DMS 273 (cell line): ENCODE measurements around the gene AIFM1.

ENCODE experiments used
- DNase-seq: peaks from one replicate; lab custom pipeline; 2025; ENCODE audit not compliant: unreplicated experiment; lab: John Stamatoyannopoulos, UW

Gene AIFM1

GRCh38 chrX:130165703-130166502 lies at the start of gene AIFM1:
Gene AIFM1 (minus strand): TSS chrX:130165841. CDS start chrX:130165656, 185 bp downstream.
- DNase-seq, result peak; percentile 96

DNA sequence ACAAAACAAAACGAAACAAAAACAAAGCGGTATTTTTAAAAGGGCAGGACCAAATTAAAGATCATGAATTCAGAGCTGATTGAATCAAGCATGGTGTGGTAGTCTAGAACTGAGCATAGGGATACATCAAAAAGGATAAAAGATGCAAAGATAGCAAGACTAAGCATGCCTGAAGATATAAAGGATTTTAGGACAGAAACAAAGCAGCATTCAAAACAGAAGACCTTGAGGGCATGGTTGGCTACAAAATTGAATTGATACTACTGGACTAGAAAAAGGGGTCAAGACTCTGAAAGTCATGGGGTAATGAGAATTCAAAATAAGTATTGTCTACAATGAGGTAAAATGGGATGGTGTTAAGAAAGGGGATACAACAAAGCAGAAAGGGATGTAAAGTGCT lies 47.7 kb upstream of the AIFM1 start:
- DNase-seq, result no peak

DNA sequence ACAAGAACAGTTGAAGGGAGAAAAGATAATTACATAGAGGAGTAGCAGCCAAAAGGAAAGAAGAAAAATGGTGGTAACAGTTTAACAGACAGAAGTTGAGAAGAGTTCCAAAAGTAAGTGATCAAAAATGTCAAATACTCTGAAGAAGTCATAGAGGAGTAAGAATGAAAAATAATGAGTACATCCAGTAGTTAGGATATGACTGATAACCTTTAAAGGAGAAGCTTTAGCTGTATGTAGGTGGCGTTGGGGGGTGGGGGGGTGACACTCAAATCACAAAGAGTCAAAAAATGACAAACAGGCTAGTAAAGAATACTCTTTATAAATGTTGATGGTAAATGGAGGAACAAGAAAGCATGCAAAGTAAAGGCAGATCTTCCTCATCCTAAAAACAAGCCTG lies 46.7 kb upstream of the AIFM1 start:
- DNase-seq, result no peak

GRCh38 chrX:130211415-130212186 lies 46.0 kb upstream of the AIFM1 start:
- DNase-seq, result no peak

DNA sequence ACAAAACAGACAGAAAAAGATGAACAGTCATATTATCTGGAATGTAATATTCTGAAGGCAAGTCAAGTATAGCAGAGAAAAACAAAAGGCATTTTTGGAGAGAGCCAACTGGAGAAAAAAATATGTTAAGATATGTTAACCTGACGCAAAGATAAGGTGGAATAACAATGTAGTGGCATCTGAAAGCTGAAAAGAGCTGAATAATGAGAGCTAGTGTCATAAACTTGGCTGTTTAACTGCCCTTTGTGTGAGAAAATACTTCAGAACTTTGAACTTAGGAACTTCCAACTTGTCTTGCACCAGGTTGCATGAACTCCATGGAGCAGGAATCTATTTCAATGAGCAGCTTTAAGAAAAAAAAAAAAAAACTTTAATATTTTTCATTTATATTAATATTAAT lies 39.0 kb upstream of the AIFM1 start:
- no peak for DNase-seq

DNA sequence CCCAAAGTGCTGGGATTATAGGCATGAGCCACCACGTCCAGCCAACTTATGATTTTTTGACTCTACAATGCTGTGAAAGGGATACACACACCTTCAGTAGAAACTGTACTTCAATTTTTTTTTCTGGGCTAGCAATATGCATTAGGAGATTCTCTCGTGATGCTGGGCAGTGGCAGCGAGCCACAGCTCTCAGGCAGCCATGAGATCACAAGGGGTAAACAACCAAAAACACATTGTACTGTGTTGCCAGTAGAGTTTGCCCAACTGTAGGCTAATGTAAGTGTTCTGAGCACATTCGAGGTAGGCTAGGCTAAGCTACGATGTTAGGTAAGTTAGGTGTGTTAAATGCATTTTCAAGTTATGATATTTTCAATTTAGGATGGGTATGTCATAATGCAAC lies 31.8 kb upstream of the AIFM1 start:
- no peak for DNase-seq

DNA sequence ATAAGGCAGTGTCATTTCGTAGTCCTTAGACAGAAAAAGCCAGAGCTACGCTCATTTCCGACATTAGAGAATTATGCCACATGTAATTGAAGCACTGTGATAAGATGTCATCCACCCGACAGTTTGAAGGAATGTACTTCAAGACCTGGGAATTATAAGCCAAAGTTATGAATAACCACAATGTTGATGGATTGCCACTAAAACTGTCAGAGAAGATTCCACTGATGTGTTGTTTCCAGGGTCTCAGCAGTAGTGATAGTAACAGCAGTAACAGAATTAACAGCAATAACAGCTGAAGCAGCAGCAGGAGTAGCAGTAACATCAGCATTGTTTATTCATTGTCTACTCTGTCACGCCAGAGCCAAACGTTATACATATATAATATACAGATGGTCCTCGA lies 30.8 kb upstream of the AIFM1 start:
- no peak for DNase-seq

DNA sequence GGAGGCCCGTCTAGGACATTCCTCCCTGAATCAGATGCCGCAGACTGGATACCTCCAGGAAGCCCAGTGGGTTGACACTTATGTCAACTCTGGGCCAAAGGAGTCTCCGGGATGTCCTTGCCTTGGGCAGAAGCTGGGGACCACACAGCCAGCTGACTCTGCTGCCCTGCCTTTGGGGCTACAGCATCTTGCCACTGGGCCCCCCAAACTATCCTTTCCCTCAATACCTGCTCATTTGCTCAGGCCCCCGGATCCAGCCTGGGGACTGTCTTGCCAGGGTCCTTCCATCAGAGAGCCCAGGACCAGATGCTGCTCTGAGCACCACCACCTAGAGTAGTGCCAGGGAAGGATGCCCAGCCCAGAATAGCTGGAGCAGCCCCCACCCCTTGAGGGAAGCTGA lies 25.2 kb upstream of the AIFM1 start:
- DNase-seq, result no peak

GRCh38 chrX:130186651-130187050 lies 21.0 kb upstream of the AIFM1 start:
- no peak for DNase-seq

DNA sequence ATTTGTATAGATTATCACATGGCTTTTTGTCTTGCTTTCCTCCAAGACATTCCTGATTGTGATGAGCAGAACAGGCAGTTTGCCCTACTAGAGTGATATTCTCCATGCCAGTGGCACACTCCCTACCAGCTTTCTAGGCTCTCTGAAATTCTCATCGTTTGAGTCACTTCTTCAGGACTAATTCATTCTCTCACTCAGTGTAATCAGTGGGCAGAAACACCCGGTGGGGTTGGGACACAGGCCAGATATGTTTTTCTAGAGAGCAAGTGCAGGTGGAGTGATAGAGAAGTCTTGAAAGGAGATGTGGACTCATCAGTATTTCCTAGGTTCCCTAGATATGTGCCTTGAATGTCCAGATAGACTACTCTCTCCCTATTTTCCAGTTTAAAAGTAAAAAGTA lies 19.2 kb upstream of the AIFM1 start:
- no peak for DNase-seq

GRCh38 chrX:130184168-130184567 lies 18.5 kb upstream of the AIFM1 start:
- no peak for DNase-seq

- DNase-seq, result peak; percentile 16
Measured at GRCh38 chrX:130179579-130180215, 14.1 kb upstream of the AIFM1 start.

DNA sequence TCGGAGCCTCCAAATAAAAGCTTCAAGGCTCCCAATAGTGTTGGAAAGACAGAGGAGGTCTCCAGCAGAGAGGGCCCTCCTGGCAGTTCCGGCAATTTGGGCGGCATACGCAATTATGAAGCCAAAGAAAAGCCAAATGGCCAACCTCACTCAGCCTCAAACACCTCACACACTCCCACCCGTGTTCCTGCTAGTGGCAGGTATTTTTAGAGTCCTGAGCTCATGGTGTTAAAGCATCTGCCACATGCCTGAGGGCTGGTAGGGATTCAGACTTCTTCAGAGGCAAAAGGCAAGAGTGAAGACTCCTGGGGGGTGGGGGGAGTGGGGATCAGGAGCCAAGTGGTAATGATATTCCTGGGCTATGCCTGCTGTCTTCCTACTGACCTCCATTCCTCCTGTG lies 13.5 kb upstream of the AIFM1 start:
- no peak for DNase-seq

- DNase-seq, result no peak
Measured at GRCh38 chrX:130176942-130177341, 11.3 kb upstream of the AIFM1 start.

GRCh38 chrX:130176354-130176776 lies 10.7 kb upstream of the AIFM1 start:
- no peak for DNase-seq

DNA sequence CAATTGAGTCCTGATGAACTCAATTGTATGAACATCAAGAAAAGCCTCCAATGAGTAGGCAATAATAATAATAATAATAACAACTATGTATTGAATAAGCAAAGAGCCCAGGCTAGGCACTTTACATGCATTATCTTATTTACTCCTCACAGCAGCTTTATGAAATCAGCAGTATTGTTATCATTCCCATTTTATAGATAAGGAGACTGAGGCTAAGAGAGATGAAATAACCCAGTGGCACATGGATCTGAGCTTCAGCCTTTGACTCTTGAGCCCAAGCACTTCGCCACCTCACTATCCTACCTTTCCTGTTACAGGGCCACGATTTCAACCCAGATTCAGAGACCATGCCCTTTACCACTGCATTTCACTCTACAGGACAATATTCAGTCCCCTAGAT lies 9.3 kb upstream of the AIFM1 start:
- no peak for DNase-seq

GRCh38 chrX:130174045-130174704 lies 8.5 kb upstream of the AIFM1 start:
- DNase-seq, result no peak

GRCh38 chrX:130173190-130173895 lies 7.7 kb upstream of the AIFM1 start:
- DNase-seq, result no peak

- no peak for DNase-seq
Measured at GRCh38 chrX:130172127-130172845, 6.6 kb upstream of the AIFM1 start.
